Right lobe of liver (tissue), 4 donors: ENCODE results near the gene CER1.

ENCODE experiments used
- CTCF ChIP-seq, 4 donors: fragments of 200-600 bp in 3 of 4; fragments of 450-650 bp in 1 of 4; IDR thresholded peaks; one replicate each; pipeline versions ENCODE4 v1.5.1 to v1.8.0; 2016 to 2022; ENCODE audit warnings: antibody characterized with exemption in 4 of 4, mild to moderate bottlenecking in 2 of 4
- POLR2A ChIP-seq: fragments of 450-650 bp; IDR thresholded peaks from one replicate; pipeline ENCODE4 v1.6.1; 2017; ENCODE audit warnings: antibody characterized with exemption, mild to moderate bottlenecking
- donor health status: DM: no; HTN: no; CAD: no.
- donor health status: DM: no; HTN: no; CAD: no.
- donor health status: DM: no; HTN: yes; CAD: no.

- TF ChIP-seq POLR2A (no peak), CTCF (IDR thresholded peaks at IDR 0.05) (no peak)
Measured at GRCh38 chr9:14761584-14761983, 39.1 kb upstream of the CER1 start.
